ENCODE data around the gene ATP5F1B. TPM values are rescaled to one million over a fixed set of nuclear protein-coding genes. Genes with fewer than 3 reads are reported as not detected.

ATP5F1B gene
- total and polyA plus RNA-seq, 2 of the 13 experiments (the other 11 are each of a cell fraction or from before 2014, with no cell fraction given) = 1,051 to 1,180 TPM

GRCh38 chr12:56631790-56632700 lies 13.7 kb downstream of the ATP5F1B start (continued):
- TF ChIP-seq ETV5 (CRISPR knock-in tag; IDR thresholded peaks at IDR 0.05; ENCODE audit: borderline replicate concordance) = peak; percentile 56; the same call in 1 of the 2 replicates
- TF ChIP-seq PCBP1 (IDR thresholded peaks at IDR 0.05; ENCODE audit: borderline replicate concordance, low read depth, low read length) = no peak
- TF ChIP-seq, protein P1, sequence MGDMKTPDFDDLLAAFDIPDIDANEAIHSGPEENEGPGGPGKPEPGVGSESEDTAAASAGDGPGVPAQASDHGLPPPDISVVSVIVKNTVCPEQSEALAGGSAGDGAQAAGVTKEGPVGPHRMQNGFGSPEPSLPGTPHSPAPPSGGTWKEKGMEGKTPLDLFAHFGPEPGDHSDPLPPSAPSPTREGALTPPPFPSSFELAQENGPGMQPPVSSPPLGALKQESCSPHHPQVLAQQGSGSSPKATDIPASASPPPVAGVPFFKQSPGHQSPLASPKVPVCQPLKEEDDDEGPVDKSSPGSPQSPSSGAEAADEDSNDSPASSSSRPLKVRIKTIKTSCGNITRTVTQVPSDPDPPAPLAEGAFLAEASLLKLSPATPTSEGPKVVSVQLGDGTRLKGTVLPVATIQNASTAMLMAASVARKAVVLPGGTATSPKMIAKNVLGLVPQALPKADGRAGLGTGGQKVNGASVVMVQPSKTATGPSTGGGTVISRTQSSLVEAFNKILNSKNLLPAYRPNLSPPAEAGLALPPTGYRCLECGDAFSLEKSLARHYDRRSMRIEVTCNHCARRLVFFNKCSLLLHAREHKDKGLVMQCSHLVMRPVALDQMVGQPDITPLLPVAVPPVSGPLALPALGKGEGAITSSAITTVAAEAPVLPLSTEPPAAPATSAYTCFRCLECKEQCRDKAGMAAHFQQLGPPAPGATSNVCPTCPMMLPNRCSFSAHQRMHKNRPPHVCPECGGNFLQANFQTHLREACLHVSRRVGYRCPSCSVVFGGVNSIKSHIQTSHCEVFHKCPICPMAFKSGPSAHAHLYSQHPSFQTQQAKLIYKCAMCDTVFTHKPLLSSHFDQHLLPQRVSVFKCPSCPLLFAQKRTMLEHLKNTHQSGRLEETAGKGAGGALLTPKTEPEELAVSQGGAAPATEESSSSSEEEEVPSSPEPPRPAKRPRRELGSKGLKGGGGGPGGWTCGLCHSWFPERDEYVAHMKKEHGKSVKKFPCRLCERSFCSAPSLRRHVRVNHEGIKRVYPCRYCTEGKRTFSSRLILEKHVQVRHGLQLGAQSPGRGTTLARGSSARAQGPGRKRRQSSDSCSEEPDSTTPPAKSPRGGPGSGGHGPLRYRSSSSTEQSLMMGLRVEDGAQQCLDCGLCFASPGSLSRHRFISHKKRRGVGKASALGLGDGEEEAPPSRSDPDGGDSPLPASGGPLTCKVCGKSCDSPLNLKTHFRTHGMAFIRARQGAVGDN (CRISPR knock-in tag; IDR thresholded peaks at IDR 0.05) = peak; percentile 38; the same call in 1 of the 2 replicates
- TF ChIP-seq FOXK2 (IDR thresholded peaks at IDR 0.05) = no peak
- TF ChIP-seq AFF4 (CRISPR knock-in tag; IDR thresholded peaks at IDR 0.05) = no peak
- no peak for TF ChIP-seq MTA1 (CRISPR knock-in tag; IDR thresholded peaks at IDR 0.05; ENCODE audit: borderline replicate concordance)
- TF ChIP-seq ZSCAN21 (CRISPR knock-in tag; IDR thresholded peaks at IDR 0.05; ENCODE audit: borderline replicate concordance) = no peak
- no peak for TF ChIP-seq ZNF263 (CRISPR knock-in tag; IDR thresholded peaks at IDR 0.05)
- TF ChIP-seq, protein P2, sequence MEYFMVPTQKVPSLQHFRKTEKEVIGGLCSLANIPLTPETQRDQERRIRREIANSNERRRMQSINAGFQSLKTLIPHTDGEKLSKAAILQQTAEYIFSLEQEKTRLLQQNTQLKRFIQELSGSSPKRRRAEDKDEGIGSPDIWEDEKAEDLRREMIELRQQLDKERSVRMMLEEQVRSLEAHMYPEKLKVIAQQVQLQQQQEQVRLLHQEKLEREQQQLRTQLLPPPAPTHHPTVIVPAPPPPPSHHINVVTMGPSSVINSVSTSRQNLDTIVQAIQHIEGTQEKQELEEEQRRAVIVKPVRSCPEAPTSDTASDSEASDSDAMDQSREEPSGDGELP (IDR thresholded peaks at IDR 0.05; ENCODE audit: borderline replicate concordance, low read depth) = no peak
- no peak for TF ChIP-seq ZSCAN9 (CRISPR knock-in tag; IDR thresholded peaks at IDR 0.05; ENCODE audit: borderline replicate concordance)
- TF ChIP-seq ZNF383 (CRISPR knock-in tag; IDR thresholded peaks at IDR 0.05; ENCODE audit: borderline replicate concordance) = no peak
- TF ChIP-seq ZNF441 (CRISPR knock-in tag; IDR thresholded peaks at IDR 0.05; ENCODE audit: borderline replicate concordance) = no peak
- TF ChIP-seq ZHX1 (CRISPR knock-in tag; IDR thresholded peaks at IDR 0.05; ENCODE audit: low read depth) = no peak
- no peak for TF ChIP-seq CREB1 (IDR thresholded peaks at IDR 0.05)
- no peak for TF ChIP-seq CREB1 (CRISPR knock-in tag; IDR thresholded peaks at IDR 0.05)
- TF ChIP-seq SALL2 (CRISPR knock-in tag; IDR thresholded peaks at IDR 0.05) = no peak

Measured in HepG2 (cell line).